Measurements from ENCODE around the gene REXO4.

DNA sequence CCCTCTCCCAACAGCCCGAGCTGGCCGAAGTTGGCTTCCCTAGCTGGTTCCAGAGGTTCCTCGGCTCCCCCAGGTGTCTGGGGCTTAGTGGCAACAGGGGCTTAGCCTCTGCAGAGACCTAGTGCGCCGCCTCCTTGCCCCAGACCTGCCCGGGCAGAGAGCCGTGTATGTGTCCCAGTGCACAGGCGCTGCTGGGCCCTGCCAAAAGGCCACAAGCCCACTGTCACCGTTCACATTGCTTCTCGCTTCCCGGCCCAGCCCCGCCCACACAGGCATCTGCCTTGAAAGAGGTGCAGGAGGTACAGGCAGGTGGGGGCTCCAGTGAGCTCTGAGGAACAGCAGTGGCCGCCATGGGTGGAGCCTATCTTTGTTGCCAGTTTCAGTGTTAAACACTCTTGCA lies 39.4 kb upstream of the REXO4 start:
- no peak for TF ChIP-seq POLR2A (IDR thresholded peaks at IDR 0.05)
- TF ChIP-seq, protein P1, sequence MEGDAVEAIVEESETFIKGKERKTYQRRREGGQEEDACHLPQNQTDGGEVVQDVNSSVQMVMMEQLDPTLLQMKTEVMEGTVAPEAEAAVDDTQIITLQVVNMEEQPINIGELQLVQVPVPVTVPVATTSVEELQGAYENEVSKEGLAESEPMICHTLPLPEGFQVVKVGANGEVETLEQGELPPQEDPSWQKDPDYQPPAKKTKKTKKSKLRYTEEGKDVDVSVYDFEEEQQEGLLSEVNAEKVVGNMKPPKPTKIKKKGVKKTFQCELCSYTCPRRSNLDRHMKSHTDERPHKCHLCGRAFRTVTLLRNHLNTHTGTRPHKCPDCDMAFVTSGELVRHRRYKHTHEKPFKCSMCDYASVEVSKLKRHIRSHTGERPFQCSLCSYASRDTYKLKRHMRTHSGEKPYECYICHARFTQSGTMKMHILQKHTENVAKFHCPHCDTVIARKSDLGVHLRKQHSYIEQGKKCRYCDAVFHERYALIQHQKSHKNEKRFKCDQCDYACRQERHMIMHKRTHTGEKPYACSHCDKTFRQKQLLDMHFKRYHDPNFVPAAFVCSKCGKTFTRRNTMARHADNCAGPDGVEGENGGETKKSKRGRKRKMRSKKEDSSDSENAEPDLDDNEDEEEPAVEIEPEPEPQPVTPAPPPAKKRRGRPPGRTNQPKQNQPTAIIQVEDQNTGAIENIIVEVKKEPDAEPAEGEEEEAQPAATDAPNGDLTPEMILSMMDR (IDR thresholded peaks at IDR 0.05) = no peak

Measured in adrenal gland (tissue), 5 donors.